A673 (cell line): ENCODE results near the gene DLEC1.

Source experiments
- CTCF ChIP-seq: fragments of 300-800, 200-600 bp; sonication (generic); conservative IDR thresholded peaks from 2 replicates; pipeline ENCODE4 v1.5.1; 2017; ENCODE audit warnings: low read depth, mild to moderate bottlenecking, antibody characterized with exemption, low read length, moderate library complexity, mixed read lengths
- EZH2 ChIP-seq: fragments of 200-600 bp; sonication (generic); IDR thresholded peaks from 2 replicates; pipeline ENCODE4 v1.6.1; 2017; ENCODE audit warnings: borderline replicate concordance, low read depth, mild to moderate bottlenecking, mixed read lengths, antibody characterized with exemption, low read length; ENCODE audit not compliant: poor library complexity, severe bottlenecking

GRCh38 chr3:38018296-38019266, 20.4 kb upstream of the DLEC1 start:
- no peak for TF ChIP-seq CTCF
- TF ChIP-seq EZH2 = no peak
